K562 (cell line): Measurements from ENCODE around the gene SMARCB1.

Experiments used
- ADNP ChIP-seq: fragments of 200-800 bp; sonication (Bioruptor generic); IDR thresholded peaks from 2 replicates; pipeline ENCODE4 v1.6.1; 2016; ENCODE audit warnings: missing genetic modification characterization, missing compliant biosample characterization
- ETS1 ChIP-seq: conservative IDR thresholded peaks from 2 replicates; pipeline ENCODE4 v1.6.1; 2011; ENCODE audit warnings: low read depth, mild to moderate bottlenecking, low read length; ENCODE audit not compliant: control insufficient read depth

GRCh38 chr22:23752090-23752691 is 34.6 kb upstream of the SMARCB1 start:
- TF ChIP-seq ETS1 = no peak
- no peak; the same call in 1 of the 2 replicates for TF ChIP-seq ADNP (tag)
